Measurements from ENCODE around the gene TUBA8.
"Not testable (repeated sequence)": the region's sequence is repeated elsewhere in the genome, so short reads cannot be mapped to it uniquely, and the experiment has no call there.

TUBA8 gene

GRCh38 chr22:18108187-18108586 is 2.4 kb upstream of the TUBA8 start:
- DNase-seq: no peak

- no peak for DNase-seq
Observed at GRCh38 chr22:18109410-18110193, 1.0 kb upstream of the TUBA8 start.

GRCh38 chr22:18110954-18111758 is 547 bp downstream of the TUBA8 start:
- no peak for DNase-seq

- no peak for DNase-seq
Observed at GRCh38 chr22:18111759-18112330, 1.2 kb downstream of the TUBA8 start.

- no peak for DNase-seq
Observed at GRCh38 chr22:18112440-18112839, 1.8 kb downstream of the TUBA8 start.

GRCh38 chr22:18113680-18114394 is 3.2 kb downstream of the TUBA8 start:
- no peak for DNase-seq

- DNase-seq: no peak
Observed at GRCh38 chr22:18114495-18114894, 3.9 kb downstream of the TUBA8 start.

GRCh38 chr22:18114976-18115652 is 4.5 kb downstream of the TUBA8 start:
- no peak for DNase-seq

- DNase-seq: no peak
Observed at GRCh38 chr22:18115906-18116371, 5.3 kb downstream of the TUBA8 start.

- DNase-seq: no peak
Observed at GRCh38 chr22:18116634-18117033, 6.0 kb downstream of the TUBA8 start.

- DNase-seq: no peak
Observed at GRCh38 chr22:18118345-18118915, 7.8 kb downstream of the TUBA8 start.

GRCh38 chr22:18119409-18120110 is 9.0 kb downstream of the TUBA8 start:
- no peak for DNase-seq

GRCh38 chr22:18120857-18121256 is 10.2 kb downstream of the TUBA8 start:
- DNase-seq: no peak

GRCh38 chr22:18121506-18121905 is 10.9 kb downstream of the TUBA8 start:
- DNase-seq: no peak

GRCh38 chr22:18121954-18122554 is 11.4 kb downstream of the TUBA8 start:
- no peak for DNase-seq

GRCh38 chr22:18123476-18124025 is 12.9 kb downstream of the TUBA8 start:
- DNase-seq: not testable (repeated sequence)

GRCh38 chr22:18126606-18127005 is 16.0 kb downstream of the TUBA8 start:
- no peak for DNase-seq

GRCh38 chr22:18130018-18130417 is 19.4 kb downstream of the TUBA8 start:
- DNase-seq: no peak

GRCh38 chr22:18130699-18131429 is 20.3 kb downstream of the TUBA8 start:
- DNase-seq: no peak

- no peak for DNase-seq
Observed at GRCh38 chr22:18133452-18133851, 22.8 kb downstream of the TUBA8 start.
